Thyroid gland (tissue), 4 donors: ENCODE data around the gene ZNF385B.

Experiments used
- CTCF ChIP-seq, 6 experiments: fragments of 200-600 bp in 3 of 6; fragments of 450-650 bp in 3 of 6; sonication (generic) in 3 of 6; IDR thresholded peaks; one replicate each; pipeline ENCODE4 v1.5.1; 2016 to 2019; ENCODE audit warnings: antibody characterized with exemption in 6 of 6, mild to moderate bottlenecking in 2 of 6, inconsistent platforms in 1 of 6, moderate library complexity in 1 of 6
- POLR2A ChIP-seq, 2 donors: fragments of 450-650 bp; IDR thresholded peaks; one replicate each; pipeline ENCODE4 v1.6.1; 2017; ENCODE audit warnings: antibody characterized with exemption in 2 of 2, mild to moderate bottlenecking in 2 of 2, moderate library complexity in 1 of 2

DNA sequence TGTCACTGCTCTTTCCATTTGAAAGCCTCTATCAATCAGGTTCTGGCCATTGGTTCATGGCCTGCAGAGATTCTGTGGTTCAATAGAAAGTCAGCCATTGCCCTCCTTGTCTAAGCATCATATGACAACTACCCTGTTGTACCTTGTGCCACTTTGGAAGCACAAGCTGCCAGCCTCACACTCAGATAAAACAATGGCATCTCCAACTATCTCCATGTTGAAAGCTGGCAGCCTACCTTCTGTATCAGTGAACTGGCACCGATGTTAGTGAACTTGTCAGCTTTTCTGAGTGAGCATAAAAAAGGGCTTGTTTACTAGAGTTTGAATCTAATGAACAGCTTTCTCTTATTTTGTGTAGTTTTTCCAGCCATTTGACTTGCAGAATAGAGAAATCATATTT, 393.5 kb downstream of the ZNF385B start:
- no peak for TF ChIP-seq POLR2A (IDR thresholded peaks at IDR 0.05)
- TF ChIP-seq CTCF (IDR thresholded peaks at IDR 0.05) = no peak
